ENCODE data around the gene THRB. TPM values are rescaled to one million over a fixed set of nuclear protein-coding genes. Genes with fewer than 3 reads are reported as not detected.

THRB gene
- polyA plus RNA-seq, 1 of the 3 experiments (the other 2 are of a cell fraction), result 0.02 TPM

- no peak for TF ChIP-seq IRF3 (IDR thresholded peaks at IDR 0.05; ENCODE audit: low read depth, low read length)
- no peak for TF ChIP-seq FOSL2 (IDR thresholded peaks at IDR 0.05; ENCODE audit: borderline replicate concordance, low read depth)
- no peak for TF ChIP-seq YY1 (IDR thresholded peaks at IDR 0.05; ENCODE audit: low read depth)
- no peak for TF ChIP-seq MXI1 (IDR thresholded peaks at IDR 0.05; ENCODE audit: low read depth, low read length)
- TF ChIP-seq GABPA (IDR thresholded peaks at IDR 0.05; ENCODE audit: low read depth), result no peak
- no peak for TF ChIP-seq ELF1 (IDR thresholded peaks at IDR 0.05)
- TF ChIP-seq NFIC (IDR thresholded peaks at IDR 0.05; ENCODE audit: borderline replicate concordance), result no peak
- no peak for TF ChIP-seq FOXM1 (IDR thresholded peaks at IDR 0.05; ENCODE audit: low read depth)
- no peak for TF ChIP-seq PBX3 (IDR thresholded peaks at IDR 0.05)
- no peak for TF ChIP-seq MEF2A (IDR thresholded peaks at IDR 0.05; ENCODE audit: borderline replicate concordance, low read depth)
- no peak for TF ChIP-seq GATA2 (CRISPR knock-in tag; IDR thresholded peaks at IDR 0.05)
These were observed 43.1 kb downstream of the THRB start (continued) for GRCh38 chr3:24451461-24452099.

- 40% methylated on average over 5 of the region's 5 CpGs for WGBS (ENCODE audit: low lambda C conversion rate)
- TF ChIP-seq GABPA (IDR thresholded peaks at IDR 0.05; ENCODE audit: low read depth), result no peak
These were observed 44.3 kb downstream of the THRB start for GRCh38 chr3:24450160-24450907.

GRCh38 chr3:24447836-24448235 is 46.8 kb downstream of the THRB start:
- 0 out of 2 replicates have a peak, but pooled peaks cover 3% of the 10 kb centered on the region for H3K9me2 ChIP-seq
- no peaks in the 10 kb centered on the region for H3K9me3 ChIP-seq
- no peaks in the 10 kb centered on the region for H3K4me1 ChIP-seq (ENCODE audit: control insufficient read depth in 1 of 2, insufficient read depth in 2 of 2, low read depth in 1 of 2, low read length in 1 of 2)
- 82% methylated on average over 6 of the region's 6 CpGs for WGBS (ENCODE audit: low lambda C conversion rate)
- H3K27ac ChIP-seq (ENCODE audit: low read depth in 2 of 2, low read length in 1 of 2), result no peak overlapping the region
- H3K27me3 ChIP-seq (ENCODE audit: insufficient read depth), result no peaks in the 10 kb centered on the region
- H3K9ac ChIP-seq, result no peak overlapping the region
- H2AFZ ChIP-seq (ENCODE audit: low read depth), result no peak overlapping the region
- no peak overlapping the region for H3K4me2 ChIP-seq
- no peaks in the 10 kb centered on the region for H4K20me1 ChIP-seq (ENCODE audit: insufficient read depth)
- no peaks in the 10 kb centered on the region for H3K79me2 ChIP-seq (ENCODE audit: insufficient read depth)
- no peak for TF ChIP-seq POLR2AphosphoS5 (IDR thresholded peaks at IDR 0.05; ENCODE audit: low read depth, low read length)
- TF ChIP-seq GABPA (IDR thresholded peaks at IDR 0.05; ENCODE audit: low read depth), result no peak
- TF ChIP-seq TAF1 (IDR thresholded peaks at IDR 0.05; ENCODE audit: borderline replicate concordance, low read depth, low read length), result no peak
- TF ChIP-seq ELF1 (IDR thresholded peaks at IDR 0.05), result no peak
- TF ChIP-seq MEF2A (IDR thresholded peaks at IDR 0.05; ENCODE audit: borderline replicate concordance, low read depth), result no peak
- no peak for TF ChIP-seq YY1 (IDR thresholded peaks at IDR 0.05; ENCODE audit: low read depth)
- no peak for TF ChIP-seq SIN3A (IDR thresholded peaks at IDR 0.05; ENCODE audit: borderline replicate concordance, low read depth, low read length)
- no peak for TF ChIP-seq RCOR1 (IDR thresholded peaks at IDR 0.05; ENCODE audit: low read length)
- no peak for TF ChIP-seq CHD2 (IDR thresholded peaks at IDR 0.05; ENCODE audit: low read length, partially characterized antibody)
- no peak for TF ChIP-seq NRF1 (IDR thresholded peaks at IDR 0.05; ENCODE audit: low read depth, low read length)
- TF ChIP-seq EP300 (IDR thresholded peaks at IDR 0.05; ENCODE audit: borderline replicate concordance in 1 of 2, low read depth in 1 of 2, low read length in 1 of 2), result no peak
- TF ChIP-seq RXRA (IDR thresholded peaks at IDR 0.05; ENCODE audit: borderline replicate concordance, low read depth), result no peak
- no peak for TF ChIP-seq TEAD4 (IDR thresholded peaks at IDR 0.05; ENCODE audit: borderline replicate concordance, insufficient read depth)
- TF ChIP-seq RAD21 (IDR thresholded peaks at IDR 0.05; ENCODE audit: low read length), result no peak
- H3F3A ChIP-seq (replicated peaks; ENCODE audit: insufficient read depth), result no peaks in the 10 kb centered on the region
- no peak overlapping the region for H3K4me3 ChIP-seq (ENCODE audit: low read depth in 2 of 2, low read length in 1 of 2)
- ChIA-PET POLR2A (no interaction called here), CTCF (interaction anchor here (1.6 kb wide), 1 partner anchor 15 kb away, joined by 7 read pairs; no protein-coding TSS in a partner anchor)
- no peaks in the 10 kb centered on the region for H3K36me3 ChIP-seq (replicated peaks in 1 of 2; ENCODE audit: control insufficient read depth in 1 of 2, insufficient read depth in 2 of 2, low read length in 1 of 2)
- no peak for DNase-seq

More at GRCh38 chr3:24450160-24450907, 44.3 kb downstream of the THRB start:
- H3K4me2 ChIP-seq, result no peak overlapping the region
- no peaks in the 10 kb centered on the region for H3K9me3 ChIP-seq
- H3K9me2 ChIP-seq, result no peaks in the 10 kb centered on the region
- no peak overlapping the region for H2AFZ ChIP-seq (ENCODE audit: low read depth)
- no peak overlapping the region for H3K4me3 ChIP-seq (ENCODE audit: low read depth in 2 of 2, low read length in 1 of 2)
- no peaks in the 10 kb centered on the region for H3F3A ChIP-seq (replicated peaks; ENCODE audit: insufficient read depth)
- no peaks in the 10 kb centered on the region for H3K4me1 ChIP-seq (ENCODE audit: control insufficient read depth in 1 of 2, insufficient read depth in 2 of 2, low read depth in 1 of 2, low read length in 1 of 2)
- H3K36me3 ChIP-seq (replicated peaks in 1 of 2; ENCODE audit: control insufficient read depth in 1 of 2, insufficient read depth in 2 of 2, low read length in 1 of 2), result no peaks in the 10 kb centered on the region
- H3K9ac ChIP-seq, result no peak overlapping the region
- CTCF ChIA-PET, result interaction anchor here (1.3 kb wide), 1 partner anchor 19 kb away, joined by 3 read pairs; no protein-coding TSS in a partner anchor
- H3K27me3 ChIP-seq (ENCODE audit: insufficient read depth), result no peaks in the 10 kb centered on the region
- POLR2A ChIA-PET, result no interaction called here
- H4K20me1 ChIP-seq (ENCODE audit: insufficient read depth), result no peaks in the 10 kb centered on the region
- no peak overlapping the region for H3K27ac ChIP-seq (ENCODE audit: low read depth in 2 of 2, low read length in 1 of 2)
- DNase-seq, result no peak
- no peaks in the 10 kb centered on the region for H3K79me2 ChIP-seq (ENCODE audit: insufficient read depth)
